KOPT-K1 (cell line): ENCODE results near the gene NME7.
"Not testable (repeated sequence)": the region's sequence is repeated elsewhere in the genome, so short reads cannot be mapped to it uniquely, and the experiment has no call there.

Experiments
- H3K27ac ChIP-seq: fragments of 200-600 bp; sonication (generic); 2 replicates; pipeline ENCODE4 v1.5.1; 2016; ENCODE audit warnings: antibody characterized with exemption, mild to moderate bottlenecking, low read depth, low read length; ENCODE audit not compliant: poor library complexity, severe bottlenecking
- H3K36me3 ChIP-seq: fragments of 200-600 bp; sonication (generic); 2 replicates; pipeline ENCODE4 v1.5.1; 2017; ENCODE audit warnings: antibody characterized with exemption, mild to moderate bottlenecking, low read length, moderate library complexity; ENCODE audit not compliant: insufficient read depth
- H3K9me3 ChIP-seq: fragments of 200-600 bp; sonication (generic); 2 replicates; pipeline ENCODE4 v1.5.1; 2017; ENCODE audit warnings: antibody characterized with exemption, low read length, mild to moderate bottlenecking; ENCODE audit not compliant: insufficient read depth, poor library complexity, severe bottlenecking

The NME7 gene

DNA sequence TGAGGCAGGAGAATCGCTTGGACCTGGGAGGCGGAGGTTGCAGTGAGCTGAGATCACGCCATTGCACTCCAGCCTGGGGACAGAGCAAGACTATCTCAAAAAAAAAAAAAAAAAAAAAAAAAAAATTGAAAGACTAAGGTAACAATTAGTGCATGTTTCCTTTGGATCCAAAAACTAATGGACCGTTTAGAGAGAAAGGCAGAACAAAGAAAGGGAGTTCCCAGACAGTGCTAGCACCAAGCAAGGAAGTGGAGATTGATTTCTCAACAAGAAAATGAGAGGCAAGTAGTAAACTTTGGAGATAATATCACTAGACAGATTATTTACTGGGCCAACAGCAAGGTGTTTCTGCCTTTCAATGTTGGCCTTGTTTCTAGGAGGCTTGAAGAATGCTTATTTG, 236.9 kb downstream of the NME7 start:
- Histone ChIP-seq H3K36me3 (no peaks in the 10 kb centered on the region), H3K27ac (no peak overlapping the region), H3K9me3 (no peaks in the 10 kb centered on the region)

DNA sequence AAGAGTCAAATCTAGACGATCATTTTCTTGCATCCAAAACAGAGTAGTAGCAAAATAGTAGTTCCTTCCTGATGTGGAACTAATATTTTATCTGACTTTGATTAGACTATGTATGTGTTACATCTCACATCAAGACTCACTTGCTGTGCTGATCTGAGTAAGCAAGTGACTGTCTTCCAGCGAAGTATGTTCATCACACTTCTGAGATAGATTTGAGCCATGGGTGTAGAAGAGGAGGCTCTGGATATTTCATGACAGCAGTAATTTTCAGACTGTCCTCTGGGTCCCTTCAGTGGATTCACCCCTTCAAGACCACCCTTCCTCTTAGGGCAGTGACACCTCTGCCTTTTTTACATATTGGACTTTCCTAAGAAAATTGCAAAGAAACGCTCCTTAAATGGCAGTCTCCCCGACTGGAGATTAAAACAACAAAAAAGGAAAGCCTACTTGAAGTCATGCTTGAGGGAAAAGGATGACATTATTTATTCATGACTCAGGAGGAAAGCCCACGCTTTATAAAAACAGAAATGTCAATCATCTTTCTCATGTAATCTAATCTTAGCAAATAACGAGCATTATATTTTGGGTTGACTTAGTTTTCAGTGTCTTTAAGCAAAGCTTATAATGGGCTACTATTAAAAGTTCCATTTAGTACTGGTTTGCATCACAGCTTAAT, 238.3 kb downstream of the NME7 start:
- Histone ChIP-seq H3K27ac (no peak overlapping the region), H3K9me3 (no peaks in the 10 kb centered on the region), H3K36me3 (no peaks in the 10 kb centered on the region)

DNA sequence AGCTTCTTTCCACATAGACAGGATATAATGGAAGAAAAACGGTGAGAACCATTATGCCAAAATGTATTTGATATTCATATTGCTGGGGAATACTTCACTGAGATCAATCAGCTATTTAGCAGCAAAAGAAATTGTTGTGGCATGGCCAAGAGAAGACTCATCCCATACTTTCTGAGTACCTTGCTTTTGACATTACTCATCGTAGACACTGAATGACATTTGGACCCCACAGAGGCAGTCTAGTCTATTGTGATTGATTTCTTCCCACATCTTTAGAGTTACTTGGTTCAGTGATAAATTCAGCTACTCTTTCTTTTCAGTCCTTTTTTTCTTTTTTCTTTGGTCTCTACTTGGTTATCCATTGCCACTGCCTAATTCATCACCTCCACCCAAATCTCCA, 239.0 kb downstream of the NME7 start:
- no peak overlapping the region for H3K27ac ChIP-seq
- H3K9me3 ChIP-seq: no peaks in the 10 kb centered on the region
- H3K36me3 ChIP-seq: no peaks in the 10 kb centered on the region

DNA sequence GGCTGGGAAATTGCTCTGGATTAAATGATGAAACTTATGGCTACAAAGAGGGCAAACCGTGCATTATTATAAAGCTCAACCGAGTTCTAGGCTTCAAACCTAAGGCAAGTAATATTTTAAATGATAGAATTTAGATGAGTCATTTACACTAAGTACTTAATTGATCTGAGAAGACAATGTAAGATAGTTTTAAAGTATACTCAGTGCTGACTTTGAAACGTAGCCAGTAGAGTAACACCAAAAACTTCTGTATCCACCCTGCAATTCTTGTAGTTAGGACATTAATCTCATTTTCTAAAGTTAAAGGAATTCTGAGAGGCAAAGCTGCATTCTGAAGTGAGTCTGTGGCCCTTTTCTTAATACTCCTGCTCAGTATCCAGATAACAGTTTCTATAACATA, 240.3 kb downstream of the NME7 start:
- Histone ChIP-seq H3K9me3 (no peaks in the 10 kb centered on the region), H3K36me3 (no peaks in the 10 kb centered on the region), H3K27ac (no peak overlapping the region)

GRCh38 chr1:169126335-169126734, 241.3 kb downstream of the NME7 start:
- Histone ChIP-seq H3K9me3 (no peaks in the 10 kb centered on the region), H3K36me3 (no peaks in the 10 kb centered on the region), H3K27ac (no peak overlapping the region)

- H3K27ac ChIP-seq, H3K9me3 ChIP-seq, H3K36me3 ChIP-seq: not testable (repeated sequence)
Measured at GRCh38 chr1:169125597-169125996, 242.0 kb downstream of the NME7 start.

DNA sequence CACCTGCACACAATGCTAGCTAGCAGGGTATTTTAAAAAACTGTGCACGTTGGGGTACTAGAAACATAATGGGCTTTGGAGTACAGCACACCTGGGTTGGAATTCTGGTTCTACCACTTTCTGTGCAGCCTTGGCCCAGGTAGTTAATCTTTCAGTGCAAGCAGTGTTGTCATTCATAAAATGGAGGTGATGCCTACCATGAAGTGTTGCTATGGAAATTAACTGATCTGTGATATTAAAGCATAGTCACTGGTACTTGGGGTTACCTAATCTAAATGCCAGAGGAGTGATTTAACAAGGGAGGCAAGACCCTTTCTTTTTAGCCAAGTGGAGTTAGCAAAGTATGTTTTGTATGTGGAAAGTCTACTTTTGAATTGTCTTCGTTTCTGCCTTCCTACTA, 243.1 kb downstream of the NME7 start:
- Histone ChIP-seq H3K9me3 (no peaks in the 10 kb centered on the region), H3K36me3 (no peaks in the 10 kb centered on the region), H3K27ac (no peak overlapping the region)

DNA sequence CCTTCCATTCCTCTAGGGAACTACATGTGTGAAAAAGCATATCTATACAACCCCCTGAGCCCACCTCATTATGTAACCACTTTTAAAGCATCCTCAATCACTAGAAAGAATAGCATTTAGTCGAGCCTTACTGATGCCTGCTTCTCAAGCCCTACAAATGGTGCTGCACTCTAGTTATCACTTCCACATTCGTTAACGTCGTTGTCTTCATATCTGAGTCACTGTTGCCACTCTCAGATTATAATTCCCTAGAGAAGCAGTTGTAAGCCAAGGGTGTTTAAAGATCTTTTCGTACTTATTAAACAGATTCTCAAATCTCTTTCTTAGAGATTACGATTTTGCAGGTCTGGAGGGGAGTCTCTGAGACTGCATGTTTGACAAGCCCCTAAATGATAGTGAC, 244.6 kb downstream of the NME7 start:
- H3K9me3 ChIP-seq: no peaks in the 10 kb centered on the region
- H3K36me3 ChIP-seq: no peaks in the 10 kb centered on the region
- no peak overlapping the region for H3K27ac ChIP-seq

GRCh38 chr1:169121146-169121923, 246.3 kb downstream of the NME7 start:
- H3K9me3 ChIP-seq: no peaks in the 10 kb centered on the region
- H3K27ac ChIP-seq: no peak overlapping the region
- H3K36me3 ChIP-seq: no peaks in the 10 kb centered on the region

GRCh38 chr1:169120066-169120465, 247.5 kb downstream of the NME7 start:
- no peak overlapping the region for H3K27ac ChIP-seq
- H3K9me3 ChIP-seq: no peaks in the 10 kb centered on the region
- no peaks in the 10 kb centered on the region for H3K36me3 ChIP-seq

DNA sequence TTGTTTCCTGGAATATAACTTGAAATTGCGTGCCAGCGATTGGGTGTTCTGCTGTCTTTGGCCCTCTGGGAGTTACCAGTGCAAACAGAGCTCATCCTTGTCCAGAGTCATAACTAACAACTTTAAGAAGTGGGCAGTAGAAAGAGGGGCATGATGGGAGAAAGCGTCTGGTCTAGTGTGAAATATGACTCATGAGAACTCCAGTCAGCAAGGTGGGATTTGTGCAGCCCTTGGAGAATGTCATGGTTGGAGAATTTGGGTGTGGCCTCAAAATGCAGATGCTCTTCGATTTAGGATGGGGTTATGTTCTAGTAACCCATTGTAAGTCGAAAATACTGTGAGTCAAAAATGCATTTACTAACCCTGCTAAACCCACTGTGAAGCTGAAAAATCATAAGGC, 248.2 kb downstream of the NME7 start:
- Histone ChIP-seq H3K27ac (no peak overlapping the region), H3K36me3 (no peaks in the 10 kb centered on the region), H3K9me3 (no peaks in the 10 kb centered on the region)

GRCh38 chr1:169118227-169118626, 249.4 kb downstream of the NME7 start:
- Histone ChIP-seq H3K27ac (no peak overlapping the region), H3K9me3 (no peaks in the 10 kb centered on the region), H3K36me3 (no peaks in the 10 kb centered on the region)

GRCh38 chr1:169117599-169117998, 250.0 kb downstream of the NME7 start:
- no peak overlapping the region for H3K27ac ChIP-seq
- no peaks in the 10 kb centered on the region for H3K9me3 ChIP-seq
- no peaks in the 10 kb centered on the region for H3K36me3 ChIP-seq

- Histone ChIP-seq H3K27ac (no peak overlapping the region), H3K36me3 (no peaks in the 10 kb centered on the region)
Measured at GRCh38 chr1:169117014-169117413, 250.6 kb downstream of the NME7 start.

GRCh38 chr1:169115891-169116585, 251.6 kb downstream of the NME7 start:
- H3K36me3 ChIP-seq: no peaks in the 10 kb centered on the region
- no peak overlapping the region for H3K27ac ChIP-seq
- H3K9me3 ChIP-seq: no peaks in the 10 kb centered on the region

More at GRCh38 chr1:169117014-169117413, 250.6 kb downstream of the NME7 start:
- H3K9me3 ChIP-seq: no peaks in the 10 kb centered on the region
